ELR (cell line): ENCODE results near the gene CHDH.

Source experiments
- DNase-seq: peaks from one replicate; pipeline ENCODE4 v3.0.0-alpha.2; 2015; ENCODE audit warnings: low read depth

Gene CHDH, protein sequence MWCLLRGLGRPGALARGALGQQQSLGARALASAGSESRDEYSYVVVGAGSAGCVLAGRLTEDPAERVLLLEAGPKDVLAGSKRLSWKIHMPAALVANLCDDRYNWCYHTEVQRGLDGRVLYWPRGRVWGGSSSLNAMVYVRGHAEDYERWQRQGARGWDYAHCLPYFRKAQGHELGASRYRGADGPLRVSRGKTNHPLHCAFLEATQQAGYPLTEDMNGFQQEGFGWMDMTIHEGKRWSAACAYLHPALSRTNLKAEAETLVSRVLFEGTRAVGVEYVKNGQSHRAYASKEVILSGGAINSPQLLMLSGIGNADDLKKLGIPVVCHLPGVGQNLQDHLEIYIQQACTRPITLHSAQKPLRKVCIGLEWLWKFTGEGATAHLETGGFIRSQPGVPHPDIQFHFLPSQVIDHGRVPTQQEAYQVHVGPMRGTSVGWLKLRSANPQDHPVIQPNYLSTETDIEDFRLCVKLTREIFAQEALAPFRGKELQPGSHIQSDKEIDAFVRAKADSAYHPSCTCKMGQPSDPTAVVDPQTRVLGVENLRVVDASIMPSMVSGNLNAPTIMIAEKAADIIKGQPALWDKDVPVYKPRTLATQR

DNA sequence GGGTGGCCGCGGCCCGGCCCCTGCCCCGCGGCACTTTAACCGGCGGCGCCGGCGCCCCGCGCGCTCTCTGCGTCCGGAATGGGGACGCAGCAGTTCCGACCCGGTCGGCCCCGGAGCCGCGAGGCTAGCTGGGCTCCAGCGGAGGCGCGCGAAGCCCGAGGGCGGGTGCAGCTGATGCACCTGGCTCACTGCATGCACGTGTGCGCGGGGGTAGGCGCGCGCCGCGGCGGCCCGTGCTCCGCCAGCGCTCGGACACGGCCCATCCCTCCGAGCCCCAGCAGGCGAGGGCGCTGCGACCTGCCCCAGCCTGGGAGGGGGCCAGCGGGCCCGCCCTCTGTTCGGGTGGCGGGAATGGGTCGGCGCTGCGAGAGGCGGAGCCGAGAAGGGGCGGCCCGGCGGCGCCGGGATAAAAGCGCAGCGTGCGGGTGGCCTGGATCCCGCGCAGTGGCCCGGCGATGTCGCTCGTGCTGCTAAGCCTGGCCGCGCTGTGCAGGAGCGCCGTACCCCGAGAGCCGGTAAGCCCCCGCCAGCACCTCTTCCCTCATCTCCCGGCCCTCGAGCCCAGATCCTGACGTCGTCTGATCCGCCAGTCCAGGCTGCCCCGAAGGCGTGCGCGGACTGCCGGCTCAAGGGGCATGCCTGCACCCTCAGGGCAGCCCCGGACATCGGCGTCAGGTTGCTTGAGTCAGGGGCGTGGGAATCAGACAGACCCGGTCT, at the start of gene CHDH, which contains the start of gene IL17RB:
Gene CHDH (minus strand): TSS at position 286 of the 717 bp plus-strand sequence. CDS start 22,411 bp downstream, outside the sequence.
Gene IL17RB (plus strand): TSS at position 435 of the 717 bp plus-strand sequence. CDS start 21 bp downstream, at position 456.
- DNase-seq: no peak

DNA sequence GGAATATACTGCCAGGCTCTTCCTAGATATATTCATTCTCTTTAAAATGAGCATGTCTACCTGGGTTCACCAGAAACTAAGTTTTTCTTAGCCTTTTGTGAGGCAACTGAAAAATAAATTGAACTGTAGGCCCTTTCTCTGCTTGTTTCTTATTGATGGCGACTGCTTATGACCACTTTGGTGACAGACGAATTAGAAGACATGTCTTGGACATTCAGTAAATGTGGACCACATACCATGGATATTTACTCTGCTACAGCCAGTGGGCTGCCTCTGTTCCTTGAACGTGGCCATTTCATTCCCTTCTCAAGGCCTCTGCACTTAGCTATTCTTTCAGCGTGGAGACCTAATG, 46.0 kb upstream of the CHDH start:
- peak; percentile 18 for DNase-seq

DNA sequence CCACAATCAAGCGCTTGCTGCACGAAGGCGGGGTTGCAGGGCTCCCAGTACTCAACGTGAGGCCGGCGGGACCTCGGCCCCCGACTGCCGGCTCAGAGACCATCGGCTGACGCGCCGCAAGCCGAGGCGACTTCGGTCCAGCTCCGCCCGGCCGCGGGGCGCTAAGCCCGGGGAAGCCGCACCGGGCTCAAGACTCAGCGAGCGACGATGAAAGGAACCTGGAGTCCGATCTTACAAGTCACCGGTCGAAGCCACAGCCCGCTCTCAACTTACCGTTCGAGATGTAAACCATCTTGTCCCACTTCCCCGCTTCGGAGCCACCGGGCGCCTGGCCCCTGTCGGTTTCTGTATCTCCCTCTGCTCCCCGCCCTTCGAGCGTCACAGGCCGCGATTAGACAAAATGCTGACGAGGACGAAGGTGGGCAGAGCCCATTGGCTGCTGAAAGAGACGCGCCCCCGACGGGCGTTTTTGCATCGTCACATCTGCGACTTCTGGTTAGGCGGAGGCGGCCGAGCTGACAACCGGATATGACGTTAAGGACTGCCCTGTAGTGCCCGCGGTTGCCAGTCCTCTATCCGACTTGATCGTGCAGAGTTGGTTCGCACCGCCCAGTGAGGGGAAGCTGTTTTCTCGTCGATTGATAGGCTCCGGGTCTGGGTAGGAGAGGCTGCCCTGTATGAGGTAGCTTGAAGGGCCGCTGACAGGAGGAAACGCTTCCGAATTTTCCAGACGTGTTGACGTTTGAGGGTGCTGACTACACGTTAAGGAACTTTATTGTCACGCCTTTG, 45.5 kb upstream of the CHDH start, which contains the start of gene SELENOK:
Gene SELENOK (minus strand): TSS at position 363 of the 789 bp plus-strand sequence.
- DNase-seq: peak; percentile 99

DNA sequence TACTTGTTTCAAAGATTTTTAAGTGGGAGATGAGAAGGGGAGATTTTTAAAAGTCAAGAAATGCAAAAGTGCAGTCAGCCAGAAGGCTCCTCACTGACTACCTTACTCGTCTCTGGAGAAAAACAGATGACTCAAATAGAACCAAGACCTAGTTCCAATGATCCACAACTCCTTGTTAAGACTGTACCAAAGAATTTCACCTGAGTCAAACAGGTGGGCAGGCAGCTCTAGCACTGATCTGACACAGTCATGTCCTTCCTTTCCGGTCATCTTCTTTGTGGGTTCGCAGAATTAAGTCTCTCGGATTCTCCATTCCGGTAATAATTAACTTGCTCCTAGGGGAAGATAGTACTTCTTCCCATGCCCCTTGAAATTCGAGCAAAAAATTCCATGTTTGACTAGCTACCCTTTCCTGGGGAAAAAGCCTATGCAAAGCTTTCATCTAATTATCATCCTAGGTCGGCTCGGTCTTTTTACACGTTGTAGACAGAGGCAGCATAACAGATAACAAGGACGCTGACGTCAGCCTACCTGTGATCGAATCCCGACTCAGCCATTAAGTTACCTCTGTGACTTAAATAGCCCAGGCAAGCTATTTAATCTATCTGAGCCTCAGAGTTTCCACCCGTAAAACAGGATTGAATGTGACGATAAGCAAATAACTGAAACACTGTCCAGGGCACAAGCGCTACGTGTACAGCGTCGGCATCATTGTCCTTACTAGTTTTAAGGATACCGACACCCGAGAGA, 44.7 kb upstream of the CHDH start:
- peak; percentile 50 for DNase-seq

DNA sequence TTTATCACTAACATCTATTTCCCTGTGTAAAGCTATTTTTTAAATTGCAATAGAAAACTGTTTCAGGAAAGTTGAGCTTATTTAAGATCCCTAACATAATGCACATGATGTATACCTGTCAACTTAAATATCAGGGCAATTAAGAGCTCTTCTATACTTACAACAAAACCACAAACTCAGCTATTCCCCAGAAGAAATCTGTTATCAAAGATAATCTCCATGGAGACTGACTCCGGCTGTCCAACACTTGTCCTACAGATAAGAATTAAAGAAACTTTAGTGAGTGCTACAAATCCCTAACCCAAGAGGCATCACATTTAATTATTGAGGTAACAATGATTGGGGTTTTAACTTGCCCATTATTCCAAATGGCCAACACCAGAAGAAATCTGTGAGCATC, 42.0 kb upstream of the CHDH start:
- DNase-seq: no peak

DNA sequence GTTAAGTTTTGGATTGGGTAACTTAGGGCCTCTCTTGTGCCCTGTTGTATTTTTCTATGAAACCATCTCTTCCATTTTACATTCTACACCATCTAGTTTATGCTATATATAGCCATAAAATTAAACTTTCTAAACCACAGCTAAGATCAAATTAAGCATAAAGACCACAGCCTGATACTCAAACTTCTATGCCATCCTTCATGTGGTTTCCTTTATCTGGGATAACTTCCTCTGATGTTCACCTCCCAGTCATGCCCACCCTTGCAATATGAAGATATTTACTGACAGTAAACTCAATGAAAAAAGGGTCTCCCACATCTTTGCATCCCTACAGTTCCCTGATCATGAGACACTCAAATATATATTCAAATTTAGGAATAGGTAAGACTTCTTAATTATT, 41.2 kb upstream of the CHDH start:
- DNase-seq: no peak

DNA sequence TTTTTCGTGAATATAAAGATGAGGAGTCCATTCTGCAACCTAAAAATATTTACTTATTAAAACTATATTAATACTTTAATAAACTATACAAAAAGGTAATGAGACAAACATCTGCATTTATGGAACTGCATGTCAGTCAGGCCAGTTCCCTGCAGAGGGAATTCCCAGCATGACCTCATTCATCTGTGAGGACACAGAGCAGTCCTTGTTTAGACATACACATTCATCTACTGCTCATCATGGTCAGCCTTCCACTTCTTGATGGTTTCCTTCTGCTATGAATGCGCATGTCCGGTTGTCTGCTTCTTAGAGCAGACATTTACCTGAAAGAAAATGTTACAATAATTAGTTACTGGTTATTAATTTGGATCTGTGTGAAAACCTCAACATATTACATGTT, 39.0 kb upstream of the CHDH start:
- peak; percentile 39 for DNase-seq

DNA sequence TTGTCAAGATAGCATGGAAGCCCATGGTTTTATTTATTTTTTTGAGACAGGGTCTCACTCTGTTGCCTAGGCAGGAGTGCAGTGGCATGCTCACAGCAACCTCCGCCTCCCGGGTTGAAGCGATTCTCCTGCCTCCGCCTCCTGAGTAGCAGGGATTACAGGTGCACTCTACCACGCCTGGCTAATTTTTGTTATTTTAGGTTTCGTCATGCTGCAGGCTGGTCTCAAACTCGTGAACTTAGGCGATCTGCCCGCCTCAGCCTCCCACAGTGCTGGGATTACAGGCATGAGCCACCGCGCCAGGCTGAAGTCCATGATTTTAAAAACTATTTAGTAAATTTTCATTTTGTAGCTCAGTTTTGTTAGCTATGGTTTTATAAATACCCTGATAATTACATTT, 38.4 kb upstream of the CHDH start:
- no peak for DNase-seq

DNA sequence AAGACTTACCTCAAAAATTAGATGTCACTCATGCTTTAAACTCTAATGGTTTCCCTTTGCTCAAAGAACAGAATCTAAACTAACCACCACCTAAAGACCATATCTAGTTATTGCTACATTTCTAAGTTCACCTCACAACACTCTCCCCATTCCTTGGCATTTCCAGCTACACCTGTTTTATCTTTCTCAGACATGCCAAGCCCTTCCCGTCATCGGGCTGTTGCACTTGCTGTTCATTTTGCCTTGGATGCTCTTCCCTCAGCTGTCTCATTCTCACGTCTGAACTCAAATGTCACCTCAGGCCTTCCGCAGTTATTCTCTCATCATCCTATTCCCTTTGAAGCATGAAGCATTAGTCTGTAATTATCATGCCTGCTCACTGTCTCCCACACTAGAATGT, 36.8 kb upstream of the CHDH start:
- no peak for DNase-seq

DNA sequence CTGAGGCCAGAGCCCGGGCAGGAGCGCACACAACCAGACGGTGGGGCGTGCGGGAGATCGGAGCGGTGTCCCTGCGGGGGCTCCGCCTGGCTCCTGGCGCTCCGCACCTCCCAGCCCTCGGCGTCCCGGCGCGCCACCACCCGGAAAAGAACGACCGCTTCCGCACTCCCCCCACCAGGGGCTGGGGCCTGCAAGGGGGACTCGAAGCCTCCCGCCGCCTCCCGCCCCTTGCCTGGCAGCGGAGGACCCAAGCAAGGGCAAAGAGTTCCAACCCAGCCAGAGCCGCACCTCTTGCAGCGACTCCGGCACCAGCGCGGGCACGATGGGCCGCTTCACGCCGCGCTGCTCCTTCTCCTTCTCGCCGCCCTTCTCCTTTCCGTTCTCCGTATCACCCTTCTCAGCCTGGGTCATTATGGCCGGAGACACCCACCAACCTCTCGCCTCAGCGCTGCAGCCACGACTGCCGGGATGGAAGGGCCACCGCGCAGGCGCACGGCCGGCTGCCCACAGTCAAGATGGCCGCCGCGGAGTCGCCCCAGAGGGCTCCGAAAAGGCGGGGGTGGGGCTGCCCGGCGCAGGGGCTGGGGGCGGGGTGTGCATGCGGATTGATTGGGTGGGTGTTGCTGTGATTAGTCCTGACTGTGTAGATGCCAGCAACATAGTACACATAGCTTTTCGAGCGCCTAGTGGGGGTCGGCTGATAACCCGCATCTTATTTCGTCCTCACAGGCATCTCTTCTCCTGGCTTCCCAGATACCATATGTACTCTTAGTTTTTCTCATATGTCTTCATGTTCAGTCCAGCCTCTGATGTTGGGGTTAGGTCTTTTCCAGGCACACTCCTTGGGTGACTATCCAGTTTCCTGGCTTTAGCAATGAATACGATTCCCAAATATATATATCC, 35.7 kb upstream of the CHDH start, which contains the start of gene ACTR8:
Gene ACTR8 (minus strand): TSS at position 462 of the 903 bp plus-strand sequence. CDS start 51 bp downstream, at position 411.
- peak; percentile 81 for DNase-seq

DNA sequence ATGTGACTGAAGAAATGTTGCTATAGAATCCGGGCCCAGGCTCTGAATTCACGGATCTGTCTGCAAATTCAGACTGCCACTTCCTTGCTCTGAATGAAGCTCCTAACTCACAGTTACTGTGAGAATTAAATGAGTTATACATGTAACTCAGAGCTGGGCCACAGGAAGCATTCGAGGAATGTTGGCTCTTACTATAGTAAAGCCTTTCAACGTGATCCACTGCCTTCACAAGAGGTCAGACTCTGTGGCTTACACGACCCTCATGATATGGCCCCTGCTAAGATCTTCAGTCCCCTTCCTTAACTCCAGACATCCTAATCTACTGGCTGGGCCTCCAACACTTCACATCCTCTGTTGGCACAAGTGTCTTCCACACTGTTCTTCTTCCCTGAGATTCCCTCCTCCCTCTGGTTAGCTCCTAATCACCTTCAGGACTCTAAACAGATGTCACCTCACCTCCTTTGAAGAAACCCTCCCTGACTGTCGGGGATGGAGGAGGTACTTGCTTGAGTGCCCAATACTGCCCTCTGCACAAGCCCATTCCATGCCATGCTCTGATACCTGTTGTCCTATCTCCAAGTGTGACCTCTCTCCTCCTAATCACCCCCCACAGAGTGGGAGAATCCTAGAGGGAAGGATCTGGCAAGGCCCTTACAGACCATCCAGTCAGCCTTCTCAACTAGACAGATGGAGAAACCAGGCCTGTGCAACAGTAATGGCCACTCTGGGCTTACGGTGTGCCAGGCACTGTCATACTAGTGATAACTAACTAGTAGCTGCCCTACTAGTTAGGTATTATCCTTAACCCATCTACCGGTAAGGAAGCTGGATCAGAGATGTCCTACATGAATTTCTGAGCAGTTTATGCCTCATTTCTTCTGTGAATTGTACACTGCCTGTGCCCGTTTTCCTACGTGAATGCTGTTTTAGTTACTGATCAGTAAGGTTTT, 34.5 kb upstream of the CHDH start:
- peak; percentile 26 for DNase-seq

DNA sequence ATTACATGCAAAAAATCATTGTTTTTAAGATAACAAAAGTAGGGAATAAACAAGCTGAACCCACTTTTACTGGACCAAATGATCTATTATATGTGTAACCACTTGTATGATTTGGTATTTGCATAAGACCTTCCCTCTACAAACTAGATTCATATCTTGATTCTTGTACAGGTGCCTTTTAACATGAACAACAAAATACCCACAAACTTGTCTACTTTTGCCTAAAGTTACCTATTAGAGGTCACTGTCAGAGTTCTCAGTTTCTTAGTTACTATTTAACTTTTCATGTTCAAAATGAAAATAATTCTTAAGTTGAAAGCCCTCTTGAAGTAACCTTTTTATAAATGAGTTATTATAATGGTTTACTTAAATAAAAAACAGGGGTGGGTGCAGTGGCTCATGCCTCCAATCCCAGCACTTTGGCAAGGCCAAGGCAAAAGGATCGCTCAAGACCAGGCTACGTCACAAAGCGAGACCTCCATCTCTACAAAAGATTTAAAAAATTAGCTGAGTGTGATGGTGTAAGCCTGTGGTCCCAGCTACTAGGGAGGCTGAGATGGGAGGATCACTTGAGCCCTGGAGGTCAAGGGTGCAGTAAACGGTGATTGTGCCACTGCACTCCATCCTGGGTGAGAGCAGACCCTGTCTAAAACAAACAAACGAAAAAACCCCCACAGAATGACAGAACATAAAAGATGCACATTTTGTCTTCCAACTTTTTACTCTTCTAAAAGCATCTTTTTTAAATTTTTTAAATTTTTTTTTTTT, 19.7 kb upstream of the CHDH start:
- DNase-seq: no peak

DNA sequence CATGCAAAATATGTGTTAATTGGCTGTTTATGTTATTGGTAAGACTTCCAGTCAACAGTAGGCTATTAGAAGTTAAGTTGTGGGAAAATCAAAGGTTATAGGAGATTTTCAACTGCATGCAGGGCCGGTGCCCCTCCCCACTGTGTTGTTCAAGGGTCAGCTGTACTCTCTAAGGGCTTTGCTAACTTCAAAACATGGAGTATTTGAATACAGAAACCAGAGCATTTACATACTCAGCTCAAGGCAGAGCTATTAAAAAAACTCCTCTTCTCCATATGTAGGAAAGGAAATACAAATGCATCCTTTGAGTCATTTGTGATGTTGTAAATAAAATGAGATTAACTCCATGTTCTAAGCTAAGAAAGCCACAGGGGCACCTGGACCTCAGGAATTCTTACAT, 16.9 kb upstream of the CHDH start:
- DNase-seq: no peak

DNA sequence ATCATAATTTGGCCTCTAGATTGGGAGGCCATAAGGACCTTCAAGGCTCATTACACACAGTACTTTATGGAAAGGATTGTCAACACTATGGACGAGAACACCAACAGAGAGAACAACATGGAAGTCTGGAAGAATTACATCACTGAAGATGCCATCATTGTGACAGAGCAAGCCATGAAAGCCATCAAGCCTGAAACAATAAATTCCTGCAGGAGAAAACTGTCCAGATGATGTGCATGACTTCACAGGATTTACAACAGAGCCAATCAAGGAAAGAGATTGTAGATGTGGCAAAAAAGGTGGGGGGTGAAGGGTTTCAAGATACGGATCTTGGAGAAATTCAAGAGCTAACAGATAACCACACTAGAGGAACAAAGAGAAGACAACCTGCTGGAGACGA, 16.0 kb upstream of the CHDH start:
- no peak for DNase-seq

DNA sequence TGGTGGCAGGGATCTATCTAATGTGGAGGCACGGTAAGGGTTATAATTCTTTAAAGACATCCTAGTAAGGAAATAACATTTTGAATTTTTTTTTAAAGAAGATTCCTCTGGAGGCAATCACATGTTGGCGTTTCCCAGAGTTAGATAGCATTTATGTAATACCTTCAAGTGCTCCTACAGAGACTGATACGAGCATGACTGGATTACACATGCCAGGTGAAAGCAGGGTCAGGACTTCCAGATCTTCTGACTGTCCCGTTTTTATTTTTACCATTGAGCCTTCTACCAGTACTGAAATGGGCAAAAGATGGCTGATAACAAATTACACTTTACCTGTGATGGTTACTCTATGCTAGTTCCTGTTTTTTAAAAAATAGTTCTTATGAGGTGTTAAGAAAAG, 14.0 kb upstream of the CHDH start:
- DNase-seq: no peak

DNA sequence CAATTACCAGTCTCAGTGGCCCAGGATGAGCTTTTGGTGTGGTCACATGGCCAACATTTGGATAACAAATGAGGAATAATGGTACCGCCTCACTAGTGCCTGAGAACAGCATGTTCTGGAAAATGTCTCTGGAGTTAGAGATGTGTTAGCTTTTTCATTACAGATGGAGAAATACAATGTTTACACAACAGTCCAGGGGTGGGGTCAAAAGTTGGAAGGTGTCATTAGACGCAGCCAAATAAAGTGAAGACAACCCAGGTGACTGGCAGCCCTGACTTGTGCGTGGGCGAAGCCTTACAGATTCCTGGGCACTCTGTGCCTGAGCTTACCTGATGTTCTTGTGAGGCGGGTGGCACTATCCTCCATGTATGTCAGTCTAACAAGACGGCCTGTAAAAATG, 13.0 kb upstream of the CHDH start:
- no peak for DNase-seq

DNA sequence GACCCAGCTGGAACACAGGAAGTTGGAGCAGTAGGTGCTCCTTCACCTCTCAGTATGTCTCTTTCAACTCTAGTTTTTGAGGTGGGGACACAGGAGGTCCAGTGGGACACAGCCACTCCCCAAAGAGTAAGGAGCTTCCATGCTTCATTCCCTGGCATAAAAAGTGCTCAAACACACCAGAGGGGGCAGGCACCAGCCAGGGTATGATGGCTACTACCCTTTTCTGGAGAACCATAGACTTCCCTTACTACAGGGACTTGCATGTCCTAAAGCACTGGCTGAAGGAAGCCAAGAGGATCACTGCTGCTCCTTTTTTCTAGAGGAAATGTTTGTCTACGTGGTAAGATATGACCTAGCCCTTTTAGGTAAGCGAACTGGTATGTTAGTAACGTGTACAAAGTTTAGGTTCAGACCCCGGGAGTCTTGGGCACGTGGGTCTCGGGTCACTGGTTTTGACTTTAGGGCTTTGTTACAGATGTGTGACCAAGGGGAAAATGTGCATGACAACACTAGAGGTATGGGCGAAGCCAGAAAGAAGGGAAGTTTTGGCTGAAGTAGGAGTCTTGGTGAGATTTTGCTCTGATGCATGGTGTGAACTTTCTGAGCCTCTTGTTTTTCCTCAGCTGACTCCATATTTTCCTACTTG, 12.0 kb upstream of the CHDH start:
- no peak for DNase-seq

DNA sequence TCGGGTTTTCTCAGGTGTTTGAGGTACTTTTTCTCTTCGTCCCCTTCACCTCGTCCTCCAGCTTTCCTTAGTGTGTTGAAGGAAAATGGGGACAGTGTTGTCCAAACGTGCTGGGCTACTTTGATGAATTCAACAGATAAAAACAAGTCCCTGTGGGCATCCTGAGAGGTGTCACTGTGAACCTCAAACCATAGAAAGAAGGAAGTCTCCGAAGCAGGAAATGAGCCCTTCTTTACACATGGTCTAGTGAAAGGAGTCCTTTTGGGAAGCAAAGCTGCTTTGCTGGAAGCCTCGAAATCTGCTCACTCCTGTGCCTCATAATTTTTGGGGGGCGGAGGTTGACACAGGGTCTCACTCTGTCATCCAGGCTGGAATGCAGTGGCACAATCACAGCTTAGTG, 10.7 kb upstream of the CHDH start:
- DNase-seq: no peak
